NCI-H1417 treated with DMSO at 0.1 percent for 48 hours (cell line): ENCODE results near the gene SNRNP40.
"Not testable (repeated sequence)": the region's sequence is repeated elsewhere in the genome, so short reads cannot be mapped to it uniquely, and the experiment has no call there.

ENCODE experiments used
- DNase-seq: peaks from one replicate; lab custom pipeline; 2025; lab: John Stamatoyannopoulos, UW

SNRNP40 gene

DNA sequence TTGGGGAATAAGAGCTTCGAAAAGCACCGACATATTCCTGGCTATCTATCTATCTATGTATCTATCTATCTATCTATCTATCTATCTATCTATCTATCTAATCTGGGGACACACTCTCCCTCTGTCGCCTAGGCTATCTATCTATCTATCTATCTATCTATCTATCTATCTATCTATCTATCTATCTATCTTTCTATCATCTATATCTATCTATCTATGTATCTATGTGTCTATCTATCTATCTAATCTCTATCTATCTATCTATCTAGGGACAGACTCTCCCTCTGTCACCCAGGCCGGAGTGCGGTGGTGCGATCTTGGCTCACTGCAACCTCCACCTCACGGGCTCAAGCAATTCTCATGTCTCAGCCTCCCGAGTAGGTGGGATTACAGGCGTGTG lies 14.2 kb downstream of the SNRNP40 start:
- DNase-seq, result not testable (repeated sequence)

DNA sequence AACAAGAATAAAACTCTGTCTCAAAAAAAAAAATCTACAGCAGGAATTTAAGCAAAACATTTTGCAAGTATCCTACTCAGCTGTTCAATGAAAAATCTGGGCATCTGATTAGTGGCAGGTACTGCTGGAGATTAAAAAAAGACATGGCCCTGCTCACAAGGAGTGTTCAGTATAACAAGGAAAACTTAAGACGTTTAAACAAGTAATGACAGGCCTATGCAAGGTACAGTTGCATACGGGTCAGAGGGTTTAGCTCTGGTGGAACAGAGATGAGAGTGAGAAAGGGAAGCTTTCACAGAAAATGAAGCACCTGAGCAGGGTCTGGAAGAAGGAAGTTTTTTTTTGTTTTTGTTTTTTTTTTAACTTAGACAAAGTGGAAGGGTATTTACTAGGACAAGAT lies 23.0 kb downstream of the SNRNP40 start:
- no peak for DNase-seq

DNA sequence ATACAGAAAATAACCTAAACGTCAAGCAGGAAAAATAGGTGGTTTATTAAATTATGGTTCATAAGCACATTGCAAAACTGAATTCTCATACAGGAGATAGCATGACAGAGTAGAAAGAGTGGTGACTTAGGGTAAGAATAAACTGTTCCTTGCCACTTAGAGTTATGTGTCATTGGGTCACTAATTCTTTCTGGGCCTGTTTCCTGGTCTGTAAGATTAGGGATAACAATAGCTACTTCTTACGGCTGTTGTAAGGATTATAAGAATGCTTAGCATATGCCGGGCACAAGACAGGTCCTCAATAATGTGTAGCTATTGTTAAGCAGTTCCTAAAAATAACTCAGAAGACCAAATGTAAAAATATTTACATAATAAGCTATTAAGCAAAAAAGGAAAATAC lies 24.2 kb downstream of the SNRNP40 start:
- DNase-seq, result no peak

DNA sequence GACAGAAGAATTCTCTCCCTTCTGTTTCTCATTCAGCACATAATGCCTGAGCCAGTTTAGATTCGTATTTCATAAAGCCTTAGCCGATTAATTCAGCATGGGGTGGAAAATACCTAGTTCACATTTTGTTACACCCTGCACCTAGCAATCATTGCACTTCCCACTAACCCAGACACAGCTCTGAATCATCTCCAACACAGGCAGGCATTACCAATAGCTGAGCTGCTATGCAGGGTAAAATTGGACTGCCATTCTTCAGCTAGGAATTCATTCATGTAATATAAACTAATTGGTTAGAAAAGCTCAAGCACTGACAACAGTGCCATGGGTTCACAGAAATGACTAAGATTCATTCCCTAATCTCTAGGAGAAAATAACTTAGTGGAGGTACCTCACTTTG lies 30.0 kb downstream of the SNRNP40 start:
- DNase-seq, result no peak

DNA sequence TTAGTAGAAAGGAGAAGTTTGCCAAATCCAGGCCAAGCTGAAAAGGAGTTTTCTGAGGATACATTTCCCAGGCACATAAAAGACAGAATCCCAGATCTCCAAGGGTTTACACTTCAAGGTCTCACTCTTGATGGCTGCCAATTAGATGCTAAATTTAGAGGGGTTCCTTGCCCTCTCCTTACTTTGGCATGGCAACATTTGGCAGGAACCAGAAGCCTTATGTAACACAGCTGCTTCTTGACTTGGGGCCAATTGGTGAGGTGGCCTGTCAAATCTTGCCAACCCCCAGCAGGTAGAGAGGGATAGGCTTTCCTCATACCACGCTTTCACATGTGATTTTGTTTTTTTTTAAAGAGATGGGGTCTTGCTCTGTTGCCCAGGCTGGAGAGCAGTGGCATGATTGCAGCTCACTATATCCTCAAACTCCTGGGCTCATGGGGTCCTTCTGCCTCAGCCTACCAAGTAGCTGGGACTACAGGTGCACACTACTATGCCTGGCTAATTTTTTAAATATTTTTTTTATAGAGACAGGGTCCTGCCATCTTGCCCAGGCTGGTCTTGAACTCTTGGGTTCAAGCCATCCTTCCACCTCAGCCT lies 31.7 kb downstream of the SNRNP40 start:
- DNase-seq, result no peak

DNA sequence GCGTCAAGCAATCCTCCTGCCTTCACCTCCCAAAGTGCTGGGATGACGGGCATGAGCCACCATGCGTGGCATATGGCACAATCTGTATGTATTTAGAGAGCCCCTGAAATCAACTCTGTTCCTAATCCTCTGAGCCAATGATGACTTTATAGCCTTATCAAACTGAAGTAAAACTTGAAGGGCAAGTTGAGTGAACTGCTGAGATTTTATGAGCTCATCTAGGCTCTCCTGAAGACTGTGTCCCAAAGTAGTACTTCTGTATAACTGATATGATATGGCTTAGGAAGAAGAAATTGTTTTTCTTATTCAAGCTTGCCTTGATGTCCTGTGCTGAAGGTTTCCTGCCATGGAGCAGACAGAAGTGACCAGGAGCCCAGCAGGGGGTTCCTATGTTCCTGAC lies 33.2 kb downstream of the SNRNP40 start:
- DNase-seq, result no peak

DNA sequence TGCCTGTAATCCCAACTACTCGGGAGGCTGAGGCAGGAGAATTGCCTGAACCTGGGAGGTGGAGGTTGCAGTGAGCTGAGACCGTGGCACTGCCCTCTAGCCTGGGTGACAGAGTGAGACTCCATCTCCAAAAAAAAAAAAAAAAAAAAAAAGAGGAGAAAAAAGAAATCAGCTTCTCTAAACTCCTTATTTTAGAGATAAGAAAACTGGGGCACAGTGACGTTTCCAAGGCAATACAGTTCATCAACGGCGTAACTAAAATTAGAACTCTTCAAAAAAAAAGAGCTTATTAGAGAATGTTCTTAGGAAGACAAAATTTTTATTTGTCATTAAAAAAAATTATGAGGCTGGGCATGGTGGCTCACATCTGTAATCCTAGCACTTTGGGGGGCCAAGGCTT lies 34.2 kb downstream of the SNRNP40 start:
- not testable (repeated sequence) for DNase-seq

DNA sequence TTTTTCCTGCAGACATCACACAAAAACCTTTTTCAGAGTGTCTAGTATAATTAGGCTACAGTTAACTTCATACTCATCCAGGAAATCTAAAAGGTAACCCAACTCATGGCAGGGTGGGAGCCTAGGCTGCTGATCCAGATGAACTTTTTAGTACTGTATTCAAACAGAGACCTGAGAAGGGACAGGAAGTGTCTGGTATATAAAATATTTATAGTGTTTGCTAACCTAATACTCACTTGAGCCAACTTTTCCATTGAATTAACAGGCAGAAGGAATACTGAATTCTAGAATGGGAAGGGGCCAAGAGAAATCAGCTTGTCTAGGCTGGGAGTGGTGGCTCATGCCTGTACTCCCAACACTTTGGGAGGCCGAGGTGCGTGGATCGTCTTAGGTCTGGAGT lies 34.7 kb downstream of the SNRNP40 start:
- no peak for DNase-seq

DNA sequence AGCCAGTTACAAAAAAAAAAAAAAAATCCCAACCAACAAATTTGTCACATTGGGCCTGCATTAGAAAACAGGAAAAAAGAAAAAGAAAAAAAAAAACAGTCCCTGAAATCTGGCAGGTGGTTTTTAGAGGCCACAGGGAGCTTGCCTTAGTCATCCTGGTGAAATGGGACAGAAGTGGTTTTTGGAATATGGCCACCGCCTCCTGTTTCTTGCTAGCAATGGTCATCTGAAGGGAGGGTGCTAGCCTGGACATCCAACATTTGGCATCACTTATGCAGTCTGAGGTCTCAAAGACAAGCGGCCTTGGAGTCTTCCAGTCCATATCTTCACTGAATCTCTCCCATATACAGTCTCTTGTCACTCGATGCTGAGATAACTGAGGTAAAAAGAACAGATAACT lies 36.8 kb downstream of the SNRNP40 start:
- no peak for DNase-seq

DNA sequence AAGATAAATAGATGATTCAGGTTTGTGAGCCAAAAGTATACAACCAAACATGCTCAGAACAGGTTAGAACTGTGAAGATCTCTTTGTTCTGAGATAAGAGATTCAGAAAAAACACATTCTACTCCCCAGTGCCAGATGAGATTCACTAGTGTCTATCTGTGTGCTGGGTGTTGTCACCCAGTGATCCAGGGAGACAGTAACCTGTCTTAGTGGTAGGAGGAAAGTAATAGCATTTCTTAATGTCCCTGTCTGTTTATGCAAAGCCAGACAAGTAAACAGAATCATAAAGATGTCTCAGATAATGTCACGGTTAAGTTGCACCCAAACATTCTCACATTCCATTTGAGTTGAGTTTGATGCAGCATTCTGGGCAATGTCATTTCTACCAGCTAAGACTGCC lies 38.0 kb downstream of the SNRNP40 start:
- DNase-seq, result no peak

DNA sequence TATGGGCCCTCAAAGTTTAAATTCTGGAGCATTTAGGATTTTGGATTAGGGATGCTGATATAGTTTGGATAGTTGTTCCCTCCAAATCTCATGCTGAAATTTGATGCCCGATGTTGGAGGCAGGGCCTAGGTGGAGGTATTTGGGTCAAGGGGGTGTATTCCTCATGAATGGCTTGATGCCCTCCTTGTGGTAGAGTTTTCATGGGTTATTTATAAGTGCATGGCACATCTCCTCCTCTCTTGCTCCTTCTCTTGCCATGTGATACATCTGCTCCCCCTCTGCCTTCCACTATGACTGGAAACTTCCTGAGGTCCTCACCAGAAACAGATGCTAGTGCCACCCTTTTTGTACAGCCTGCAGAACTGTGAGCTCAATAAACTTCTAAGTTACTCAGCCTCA lies 39.4 kb downstream of the SNRNP40 start:
- DNase-seq, result no peak

DNA sequence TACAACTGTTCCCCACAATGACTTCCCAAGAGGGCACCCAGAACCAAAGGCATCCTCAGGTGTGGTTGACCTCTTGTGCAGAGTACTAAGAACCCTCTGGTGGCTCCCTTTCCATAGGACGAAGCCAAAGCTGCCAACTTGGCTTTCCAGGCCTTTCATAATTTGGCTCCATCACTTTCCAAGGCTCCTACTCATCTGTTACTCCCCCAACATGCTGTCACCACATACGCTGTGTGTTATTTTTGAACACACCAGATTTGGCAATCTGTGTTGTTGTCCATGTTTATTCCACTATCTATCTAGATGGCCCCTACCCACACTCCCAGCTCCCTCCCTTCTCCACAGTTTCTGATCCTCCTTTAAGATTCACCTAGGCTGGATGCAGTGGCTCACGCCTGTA lies 46.7 kb downstream of the SNRNP40 start:
- DNase-seq, result no peak

DNA sequence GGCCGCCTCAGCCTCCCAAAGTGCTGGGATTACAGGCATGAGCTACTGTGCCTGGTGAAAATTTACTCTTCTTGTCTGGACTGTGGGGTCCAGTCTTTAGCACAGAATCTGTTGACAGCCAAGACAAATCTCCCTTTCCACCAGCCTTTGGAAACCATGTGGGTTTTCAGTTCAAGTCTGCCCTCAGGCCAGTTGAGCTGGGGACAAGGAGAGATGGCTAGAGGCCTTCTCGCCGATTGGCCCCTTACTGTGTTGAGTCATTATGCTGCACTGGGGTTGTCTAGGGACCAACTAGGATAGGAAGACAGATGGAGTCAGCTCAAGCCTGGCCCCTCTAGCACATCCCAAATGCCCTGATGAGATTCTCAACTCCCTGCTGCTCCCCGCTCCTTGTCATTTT lies 48.3 kb downstream of the SNRNP40 start:
- DNase-seq, result no peak

DNA sequence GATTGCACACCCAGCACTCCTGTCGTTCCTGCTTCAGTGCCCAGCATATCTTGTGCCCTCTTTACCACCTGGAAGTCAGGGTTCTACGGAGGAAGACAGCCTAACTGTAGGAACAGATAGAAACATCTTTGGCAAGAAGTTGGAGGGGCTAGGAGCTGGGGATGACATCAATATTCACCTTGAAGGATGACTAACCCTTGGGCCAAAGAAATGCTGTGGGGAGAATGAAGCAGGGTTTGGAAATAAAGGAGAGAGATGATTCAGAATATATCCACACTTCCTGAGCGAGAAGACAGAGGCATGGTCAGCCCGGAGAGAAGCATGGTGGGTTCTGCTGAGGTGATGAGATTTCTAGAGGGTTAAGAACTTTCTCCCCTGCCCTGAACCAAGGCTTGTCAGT lies 52.3 kb downstream of the SNRNP40 start:
- DNase-seq, result no peak

DNA sequence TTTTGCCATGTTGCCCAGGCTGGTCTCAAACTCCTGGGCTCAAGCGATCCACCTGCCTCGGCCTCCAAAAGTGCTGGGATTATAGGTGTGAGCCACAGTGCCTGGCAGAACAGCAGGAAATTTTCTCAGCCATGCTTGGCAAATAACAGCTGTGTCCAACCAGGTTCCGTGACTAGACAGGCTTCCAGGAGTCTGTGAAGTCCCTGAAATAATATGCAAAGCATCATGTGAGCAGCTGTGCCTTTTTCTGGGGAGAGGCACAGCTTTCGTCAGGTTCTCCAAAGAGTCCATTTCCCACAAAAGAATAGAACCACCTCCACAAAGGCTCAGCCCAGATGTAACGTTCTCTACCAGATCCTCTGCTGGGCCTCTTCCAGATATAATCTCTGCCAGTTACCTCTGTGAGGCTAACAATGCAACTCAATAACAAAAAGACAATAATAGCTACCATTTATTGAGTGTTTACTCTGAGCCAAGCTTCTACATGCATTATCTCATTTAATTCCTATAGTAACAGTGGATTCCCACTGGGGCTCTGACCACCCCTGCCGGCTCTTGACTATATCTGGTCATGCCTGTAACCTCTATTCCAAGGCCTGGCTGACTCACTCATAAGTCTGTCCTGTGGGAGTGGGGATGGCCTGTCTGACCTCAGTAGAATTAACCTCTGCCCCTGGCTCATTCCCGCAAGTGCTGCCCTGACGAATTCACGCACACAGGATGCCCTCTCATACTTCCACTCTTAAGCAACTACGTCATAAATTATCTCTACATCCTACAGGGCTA lies 52.9 kb downstream of the SNRNP40 start:
- no peak for DNase-seq

DNA sequence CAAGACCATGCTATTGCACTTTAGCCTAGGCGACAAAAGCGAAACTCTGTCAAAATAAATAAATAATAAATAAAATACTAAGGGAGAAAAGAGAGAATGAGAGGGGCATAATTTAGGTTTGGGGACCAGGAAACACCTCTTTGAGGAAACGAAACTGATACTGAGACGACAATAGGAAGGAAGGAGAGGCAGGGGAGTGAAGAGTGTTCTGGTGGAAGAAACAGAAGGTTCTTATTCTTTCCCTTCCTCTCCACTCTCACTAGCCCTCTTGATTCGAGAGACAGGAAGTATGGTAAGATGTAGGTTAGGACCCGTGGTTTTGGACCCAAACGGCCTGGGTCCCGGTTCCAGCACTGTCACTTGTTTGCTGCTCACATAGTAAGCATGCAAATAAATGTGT lies 55.3 kb downstream of the SNRNP40 start:
- DNase-seq, result no peak

DNA sequence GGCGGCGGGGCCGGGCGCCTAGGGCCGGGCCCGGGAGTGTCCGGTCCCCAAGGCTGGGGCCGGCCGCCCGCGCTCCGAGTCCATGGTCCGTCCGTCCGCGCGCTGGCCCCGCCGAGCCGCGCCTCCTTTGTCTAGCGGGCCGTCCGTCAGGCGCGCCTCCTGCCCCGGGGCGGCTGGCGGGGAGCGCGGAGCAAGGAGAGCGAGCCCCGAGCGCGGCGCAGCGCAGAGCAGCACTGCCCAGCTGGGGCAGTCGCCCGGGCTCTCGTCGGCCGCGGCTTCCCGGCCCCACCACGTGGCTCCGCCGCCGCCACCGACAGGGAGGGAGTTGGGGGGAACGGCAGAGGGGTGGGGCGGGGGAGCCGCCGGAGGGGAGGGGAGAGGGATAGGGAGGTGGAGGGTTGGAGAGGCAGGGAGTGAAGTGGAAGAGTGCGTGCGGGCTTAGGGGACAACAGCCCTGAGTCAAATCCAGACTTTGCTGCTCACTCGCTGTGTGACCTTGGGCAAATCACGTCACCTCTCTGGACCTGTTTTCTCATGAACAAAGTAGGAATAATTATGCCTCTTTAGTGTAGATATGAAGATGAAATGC lies 56.8 kb downstream of the SNRNP40 start, which contains the start of gene NKAIN1:
NKAIN1 (minus strand) TSS at position 235 of the 589 bp plus-strand sequence. CDS start 340 bp downstream, outside the sequence.
- no peak for DNase-seq

DNA sequence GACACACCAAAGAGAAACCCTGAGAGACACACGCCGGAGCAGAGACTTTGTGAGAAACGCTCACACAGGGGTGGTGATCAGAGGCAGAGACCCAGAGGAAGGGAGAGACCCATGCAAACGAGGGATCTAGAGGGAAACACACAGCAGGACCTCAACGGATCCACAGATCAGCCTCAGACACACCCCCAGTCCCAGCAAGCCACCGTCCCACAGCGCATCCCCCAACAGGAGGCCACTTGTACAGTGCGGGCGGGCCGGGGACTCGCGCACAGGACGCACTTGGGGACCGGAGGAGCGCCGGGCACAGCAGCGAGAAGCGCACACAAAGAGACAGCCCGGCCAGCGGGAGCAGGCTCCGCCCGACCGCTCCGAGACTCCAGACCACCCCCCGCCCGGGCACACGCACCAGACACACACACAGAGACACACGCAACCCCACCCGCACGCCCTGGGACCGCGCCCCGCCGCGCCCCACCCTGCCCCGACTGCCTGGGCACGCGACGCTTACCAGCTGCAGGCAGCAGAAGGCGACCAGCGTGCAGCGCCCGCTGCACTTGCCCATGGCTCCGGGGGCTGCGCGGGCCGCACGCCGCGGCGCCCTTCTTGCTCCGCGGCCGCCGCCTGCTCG lies 57.5 kb downstream of the SNRNP40 start:
- no peak for DNase-seq

DNA sequence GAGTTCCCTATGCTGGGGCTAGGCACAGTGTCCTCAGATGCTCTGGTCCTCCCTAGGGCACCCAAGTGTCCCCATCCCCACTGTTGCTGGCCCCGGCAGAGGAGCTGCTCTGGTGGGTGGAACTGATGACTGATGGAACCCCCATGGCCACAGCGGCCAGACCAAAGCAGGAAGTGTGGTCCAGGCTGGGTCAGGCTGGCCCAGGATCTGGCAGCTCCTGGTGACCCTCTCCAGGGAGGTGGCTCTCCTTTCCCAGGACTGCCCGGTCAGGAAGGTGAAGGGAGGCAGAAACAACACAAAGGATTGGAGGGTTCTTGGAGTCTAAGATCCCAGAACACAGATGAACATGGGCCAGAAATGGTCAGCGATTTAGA lies 58.0 kb downstream of the SNRNP40 start:
- no peak for DNase-seq

DNA sequence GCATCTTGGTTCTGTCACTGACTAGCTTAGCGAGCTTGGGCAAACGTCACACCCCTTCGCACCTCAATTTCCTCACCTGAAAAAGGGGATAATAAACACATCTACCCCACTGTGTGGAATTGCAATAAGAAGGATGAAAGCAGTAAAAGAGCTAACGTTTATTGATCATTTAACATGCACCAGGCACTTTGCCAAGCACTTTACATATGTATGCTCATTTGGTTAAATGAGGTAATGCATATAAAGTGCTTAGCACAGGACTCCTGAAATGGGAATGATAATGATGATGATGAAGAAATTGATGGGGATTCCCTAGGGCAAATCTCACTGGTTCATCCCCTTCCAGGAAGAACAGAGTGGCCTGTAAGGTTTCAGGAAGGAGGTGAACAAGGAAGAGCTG lies 61.7 kb downstream of the SNRNP40 start:
- no peak for DNase-seq

DNA sequence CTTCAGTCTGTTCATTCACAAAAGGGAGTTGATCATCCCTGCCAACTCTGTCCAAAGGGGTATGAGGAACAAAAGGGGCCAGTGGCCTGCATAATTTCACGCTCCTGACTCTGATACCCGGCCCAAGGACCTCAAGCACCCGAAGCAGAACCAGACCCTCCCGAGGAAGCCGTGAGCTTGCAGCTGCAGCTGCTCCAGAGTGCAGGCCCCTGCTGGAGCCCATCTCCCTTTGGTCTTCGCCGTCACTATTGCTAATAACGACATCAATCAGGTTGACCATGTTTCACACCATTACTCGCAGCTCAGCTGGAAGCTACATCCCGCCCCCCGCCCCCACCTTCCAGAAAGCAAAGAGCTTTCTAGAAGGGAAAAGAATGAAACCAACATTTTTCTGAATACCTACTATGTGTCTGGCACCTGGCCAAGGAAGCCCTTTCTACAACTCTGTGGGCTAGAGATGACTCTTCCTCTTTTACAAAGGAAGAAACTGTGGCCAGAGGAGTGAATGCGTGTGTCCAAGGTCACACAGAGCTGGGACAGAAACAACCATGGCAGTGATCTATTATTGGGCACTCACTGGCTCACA lies 62.4 kb downstream of the SNRNP40 start:
- DNase-seq, result no peak

DNA sequence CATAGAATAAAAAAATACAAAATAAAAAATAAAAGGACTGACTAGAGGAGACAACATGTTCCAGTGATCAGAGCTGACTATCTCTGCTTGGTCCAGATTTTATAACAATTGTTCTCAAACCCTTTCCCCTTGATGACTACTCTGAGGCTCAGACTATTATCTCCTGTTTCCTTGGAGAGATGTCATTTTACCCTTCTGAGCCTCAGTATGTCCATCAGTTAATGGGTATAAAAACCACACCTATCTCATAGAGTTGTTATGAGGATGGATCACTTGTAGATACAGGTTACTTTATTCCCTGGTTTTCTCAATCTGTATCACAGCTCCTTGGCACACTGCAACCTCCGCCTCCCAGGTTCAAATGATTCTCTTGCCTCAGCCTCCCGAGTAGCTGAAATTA lies 63.9 kb downstream of the SNRNP40 start:
- DNase-seq, result no peak

DNA sequence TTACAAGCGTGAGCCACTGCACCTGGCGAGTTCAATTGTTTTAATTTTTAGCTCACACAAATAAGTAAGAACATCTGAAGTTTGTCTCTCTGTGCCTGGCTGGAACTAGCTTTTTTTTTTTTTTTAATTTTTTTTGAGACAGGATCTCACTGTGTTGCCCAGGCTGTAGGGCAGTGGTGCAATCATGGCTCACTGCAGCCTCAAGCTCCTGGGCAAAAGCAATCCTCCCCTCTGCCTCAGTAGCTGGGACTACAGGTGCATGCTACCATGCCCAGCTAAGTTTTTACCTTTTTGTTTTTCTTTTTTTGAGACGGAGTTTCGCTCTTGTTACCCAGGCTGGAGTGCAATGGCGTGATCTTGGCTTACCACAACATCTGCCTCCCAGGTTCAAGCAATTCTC lies 64.8 kb downstream of the SNRNP40 start:
- no peak for DNase-seq
